ENCODE measurements around the gene LMBRD2. TPM values are rescaled to one million over a fixed set of nuclear protein-coding genes. Genes with fewer than 3 reads are reported as not detected.

The LMBRD2 gene
- total RNA-seq, 2 donors from 2014 or later = 12.7 to 17.5 TPM

DNA sequence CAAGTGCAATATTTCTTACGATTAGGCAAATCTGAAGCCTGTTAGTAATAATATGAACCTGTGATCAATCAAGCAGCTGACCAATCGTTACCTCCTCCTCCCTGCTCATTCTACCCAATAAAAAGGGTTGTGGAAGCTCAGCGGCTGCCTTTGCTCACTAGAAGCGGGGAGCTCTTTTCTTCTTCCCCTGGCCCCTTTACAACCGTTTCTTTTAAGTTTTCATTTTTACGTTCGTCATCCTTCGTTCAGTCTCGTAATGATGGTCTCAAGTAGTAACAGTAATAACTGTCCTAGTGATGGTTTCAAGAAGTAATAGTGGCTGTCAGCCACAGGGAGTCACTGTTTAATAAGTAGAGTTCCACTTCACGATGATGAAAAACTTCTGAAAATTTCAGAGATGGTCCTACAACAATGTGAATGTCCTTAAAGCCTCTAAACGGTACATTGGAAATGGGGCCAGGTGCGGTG is 91.2 kb downstream of the LMBRD2 start:
- intact Hi-C loops (cut with DNase I) = no loop called here
- no peak overlapping the region for H3K4me3 ChIP-seq
- TF ChIP-seq CTCF (IDR thresholded peaks at IDR 0.05) = no peak
- H3K27ac ChIP-seq = no peak overlapping the region
- no peaks in the 10 kb centered on the region for H3K36me3 ChIP-seq
- no peaks in the 10 kb centered on the region for H3K4me1 ChIP-seq
- no peak for DNase-seq
- H3K9ac ChIP-seq (ENCODE audit: low read depth in 2 of 2, low read length in 2 of 2) = no peak overlapping the region
- no peaks in the 10 kb centered on the region for H3K9me3 ChIP-seq
- no peaks in the 10 kb centered on the region for H3K27me3 ChIP-seq

DNA sequence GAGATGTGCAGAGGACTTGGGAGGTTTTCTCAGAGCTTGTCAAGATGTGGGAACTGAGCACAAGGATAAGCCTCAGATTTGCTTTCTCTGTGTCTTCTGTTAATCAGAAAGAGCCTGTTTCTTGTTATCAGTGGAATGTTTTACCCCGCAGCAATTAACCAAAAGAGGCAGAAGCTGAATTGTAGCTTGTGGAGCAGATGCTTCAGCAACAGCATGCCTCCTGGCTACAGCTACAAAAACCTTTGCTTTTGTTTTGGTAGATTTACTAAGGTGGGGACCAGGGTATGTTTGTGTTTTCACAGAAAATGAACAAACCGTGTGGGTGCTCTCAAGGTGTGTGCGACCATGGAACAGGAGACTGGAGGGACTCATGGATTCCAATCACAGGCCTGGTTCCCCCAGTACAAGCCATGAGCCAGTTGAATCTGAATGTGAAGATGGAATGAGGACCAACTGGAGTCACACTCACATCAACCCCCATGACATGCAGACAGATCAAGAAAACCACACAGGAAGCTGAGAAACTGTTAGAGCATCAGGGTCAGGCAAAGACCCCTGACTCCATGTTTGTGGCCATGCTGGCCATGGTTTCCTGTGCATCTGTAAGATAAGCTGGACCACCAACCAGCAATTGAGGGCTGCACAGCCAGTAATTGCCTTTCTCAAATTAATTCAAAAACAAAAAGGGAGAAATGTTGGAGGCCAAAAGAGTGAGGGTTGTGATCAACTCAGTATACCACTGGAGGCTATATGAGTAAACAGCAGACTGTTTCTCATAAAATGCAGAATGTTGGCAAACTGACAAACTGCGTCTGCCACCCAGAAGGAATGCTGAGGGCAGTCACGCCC is 91.9 kb downstream of the LMBRD2 start:
- Histone ChIP-seq H3K9ac (ENCODE audit: low read depth in 2 of 2, low read length in 2 of 2) (no peak overlapping the region), H3K27me3 (no peaks in the 10 kb centered on the region), H3K36me3 (no peaks in the 10 kb centered on the region), H3K4me1 (no peaks in the 10 kb centered on the region), H3K9me3 (no peaks in the 10 kb centered on the region), H3K27ac (no peak overlapping the region), H3K4me3 (no peak overlapping the region)
- intact Hi-C loops (cut with DNase I) = no loop called here
- DNase-seq = no peak
- no peak for TF ChIP-seq CTCF (IDR thresholded peaks at IDR 0.05)

GRCh38 chr5:36058776-36059175 is 92.9 kb downstream of the LMBRD2 start:
- Histone ChIP-seq H3K27ac (no peak overlapping the region), H3K4me1 (no peaks in the 10 kb centered on the region), H3K27me3 (no peaks in the 10 kb centered on the region), H3K36me3 (no peaks in the 10 kb centered on the region), H3K9ac (ENCODE audit: low read depth in 2 of 2, low read length in 2 of 2) (no peak overlapping the region), H3K4me3 (no peak overlapping the region), H3K9me3 (no peaks in the 10 kb centered on the region)
- TF ChIP-seq CTCF (IDR thresholded peaks at IDR 0.05) = no peak
- no peak for DNase-seq
- intact Hi-C loops (cut with DNase I) = no loop called here

GRCh38 chr5:36057386-36057785 is 94.3 kb downstream of the LMBRD2 start:
- Histone ChIP-seq H3K27me3 (no peaks in the 10 kb centered on the region), H3K4me1 (no peaks in the 10 kb centered on the region), H3K36me3 (no peaks in the 10 kb centered on the region), H3K9me3 (no peaks in the 10 kb centered on the region), H3K9ac (ENCODE audit: low read depth in 2 of 2, low read length in 2 of 2) (no peak overlapping the region), H3K4me3 (no peak overlapping the region), H3K27ac (no peak overlapping the region)
- no peak for DNase-seq
- intact Hi-C loops (cut with DNase I) = no loop called here
- TF ChIP-seq CTCF (IDR thresholded peaks at IDR 0.05) = no peak

DNA sequence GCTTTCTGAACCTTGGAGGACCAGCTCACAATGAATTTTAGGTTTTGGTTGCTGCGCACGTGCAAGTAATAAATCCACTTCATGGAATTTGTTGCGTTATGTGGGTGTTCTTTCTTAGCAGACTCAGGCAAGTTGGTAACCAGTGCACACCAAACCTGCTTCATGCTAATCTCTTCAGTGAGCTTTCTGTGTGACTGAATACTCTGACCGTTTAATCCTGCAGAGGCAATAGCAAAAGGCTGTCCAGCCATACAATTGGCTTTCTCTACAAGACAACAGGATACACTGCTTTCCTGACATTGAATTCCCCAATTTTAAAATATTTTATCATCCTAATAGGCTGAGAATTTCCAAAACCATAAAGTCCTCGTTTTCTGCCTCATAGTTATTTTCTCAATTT is 95.3 kb downstream of the LMBRD2 start:
- no peak for TF ChIP-seq CTCF (IDR thresholded peaks at IDR 0.05)
- H3K9ac ChIP-seq (ENCODE audit: low read depth in 2 of 2, low read length in 2 of 2) = no peak overlapping the region
- DNase-seq = no peak
- H3K36me3 ChIP-seq = no peaks in the 10 kb centered on the region
- H3K4me3 ChIP-seq = no peak overlapping the region
- no peaks in the 10 kb centered on the region for H3K9me3 ChIP-seq
- intact Hi-C loops (cut with DNase I) = no loop called here
- no peak overlapping the region for H3K27ac ChIP-seq
- no peaks in the 10 kb centered on the region for H3K27me3 ChIP-seq
- no peaks in the 10 kb centered on the region for H3K4me1 ChIP-seq
